Stimulated activated CD8-positive, alpha-beta memory T cell treated with anti-CD3 and anti-CD28 coated beads, Interleukin-15, amount 100 ng/mL, for 48 hours (primary cell): ENCODE data around the gene VPS50.
"Not testable (repeated sequence)": the region's sequence is repeated elsewhere in the genome, so short reads cannot be mapped to it uniquely, and the experiment has no call there.

Experiments
- DNase-seq, 2 donors: peaks; one replicate each; pipeline ENCODE4 v3.0.0-alpha.2; 2020; ENCODE audit warnings: low read depth in 2 of 2

VPS50 gene

GRCh38 chr7:93242106-93242505 is 9.9 kb downstream of the VPS50 start:
- DNase-seq: no peak

- no peak for DNase-seq
These were observed 13.6 kb downstream of the VPS50 start for GRCh38 chr7:93245525-93246432.

- DNase-seq: no peak
These were observed 17.5 kb downstream of the VPS50 start for GRCh38 chr7:93249491-93250148.

- DNase-seq: no peak
These were observed 26.5 kb downstream of the VPS50 start for GRCh38 chr7:93258661-93259060.

GRCh38 chr7:93262535-93262934 is 30.4 kb downstream of the VPS50 start:
- no peak for DNase-seq

GRCh38 chr7:93265220-93265619 is 33.1 kb downstream of the VPS50 start:
- DNase-seq: no peak

GRCh38 chr7:93279541-93279940 is 47.4 kb downstream of the VPS50 start:
- no peak for DNase-seq

- no peak for DNase-seq
These were observed 52.7 kb downstream of the VPS50 start for GRCh38 chr7:93284908-93285307.

GRCh38 chr7:93293229-93293628 is 61.1 kb downstream of the VPS50 start:
- no peak for DNase-seq

GRCh38 chr7:93298206-93298605 is 66.0 kb downstream of the VPS50 start:
- DNase-seq: no peak

GRCh38 chr7:93298671-93299070 is 66.5 kb downstream of the VPS50 start:
- no peak for DNase-seq

- DNase-seq: no peak
These were observed 69.6 kb downstream of the VPS50 start for GRCh38 chr7:93301736-93302135.

- no peak for DNase-seq
These were observed 75.0 kb downstream of the VPS50 start for GRCh38 chr7:93307131-93307660.

- DNase-seq: no peak
These were observed 75.8 kb downstream of the VPS50 start for GRCh38 chr7:93307943-93308342.

- no peak for DNase-seq
These were observed 78.2 kb downstream of the VPS50 start for GRCh38 chr7:93310346-93310745.

GRCh38 chr7:93314449-93314848 is 82.3 kb downstream of the VPS50 start:
- DNase-seq: no peak

GRCh38 chr7:93315896-93316295 is 83.7 kb downstream of the VPS50 start:
- no peak for DNase-seq

GRCh38 chr7:93316730-93317129 is 84.6 kb downstream of the VPS50 start:
- no peak for DNase-seq

- no peak for DNase-seq
These were observed 88.7 kb downstream of the VPS50 start for GRCh38 chr7:93320887-93321286.

GRCh38 chr7:93326291-93326690 is 94.1 kb downstream of the VPS50 start:
- not testable (repeated sequence) for DNase-seq

GRCh38 chr7:93327006-93327633 is 95.0 kb downstream of the VPS50 start:
- DNase-seq: no peak

- no peak for DNase-seq
These were observed 99.5 kb downstream of the VPS50 start for GRCh38 chr7:93331706-93332105.
